ENCODE measurements around the gene DRC3.

The DRC3 gene

GRCh38 chr17:18045691-18046350 lies 73.2 kb downstream of the DRC3 start:
- no peak for DNase-seq (ENCODE audit: extremely low read depth, low read depth)
- TF ChIP-seq, protein P1, sequence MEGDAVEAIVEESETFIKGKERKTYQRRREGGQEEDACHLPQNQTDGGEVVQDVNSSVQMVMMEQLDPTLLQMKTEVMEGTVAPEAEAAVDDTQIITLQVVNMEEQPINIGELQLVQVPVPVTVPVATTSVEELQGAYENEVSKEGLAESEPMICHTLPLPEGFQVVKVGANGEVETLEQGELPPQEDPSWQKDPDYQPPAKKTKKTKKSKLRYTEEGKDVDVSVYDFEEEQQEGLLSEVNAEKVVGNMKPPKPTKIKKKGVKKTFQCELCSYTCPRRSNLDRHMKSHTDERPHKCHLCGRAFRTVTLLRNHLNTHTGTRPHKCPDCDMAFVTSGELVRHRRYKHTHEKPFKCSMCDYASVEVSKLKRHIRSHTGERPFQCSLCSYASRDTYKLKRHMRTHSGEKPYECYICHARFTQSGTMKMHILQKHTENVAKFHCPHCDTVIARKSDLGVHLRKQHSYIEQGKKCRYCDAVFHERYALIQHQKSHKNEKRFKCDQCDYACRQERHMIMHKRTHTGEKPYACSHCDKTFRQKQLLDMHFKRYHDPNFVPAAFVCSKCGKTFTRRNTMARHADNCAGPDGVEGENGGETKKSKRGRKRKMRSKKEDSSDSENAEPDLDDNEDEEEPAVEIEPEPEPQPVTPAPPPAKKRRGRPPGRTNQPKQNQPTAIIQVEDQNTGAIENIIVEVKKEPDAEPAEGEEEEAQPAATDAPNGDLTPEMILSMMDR (IDR thresholded peaks at IDR 0.05; ENCODE audit: low read depth, low read length, missing control alignments): no peak
- no peak overlapping the region for H3K4me3 ChIP-seq (replicated peaks; ENCODE audit: low read depth, low read length)

- TF ChIP-seq, protein P1 (IDR thresholded peaks at IDR 0.05; ENCODE audit: low read depth, low read length, missing control alignments): no peak
- H3K4me3 ChIP-seq (replicated peaks; ENCODE audit: low read depth, low read length): no peak overlapping the region
- DNase-seq (ENCODE audit: extremely low read depth, low read depth): no peak
These were observed 82.9 kb downstream of the DRC3 start for GRCh38 chr17:18055597-18055996.

DNA sequence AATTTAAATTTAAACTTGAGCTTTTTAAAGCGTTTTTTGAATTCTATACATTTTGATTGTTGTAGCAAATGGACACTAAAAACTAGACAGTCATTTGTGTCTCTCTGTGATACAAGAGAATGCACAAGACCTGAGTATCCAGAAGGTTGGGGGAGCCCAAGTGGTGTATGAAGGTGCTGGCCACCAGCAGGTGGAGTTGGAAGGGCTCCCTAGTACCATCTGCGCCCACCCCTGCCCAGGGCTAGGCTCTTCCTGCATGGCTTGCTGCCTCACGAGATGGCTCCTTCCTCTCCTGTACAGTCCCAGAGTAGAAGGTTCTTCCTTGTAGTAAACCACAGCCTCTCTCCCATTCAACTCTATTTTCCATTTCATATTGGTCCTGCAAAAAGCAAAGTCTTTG lies 83.6 kb downstream of the DRC3 start:
- TF ChIP-seq, protein P1 (IDR thresholded peaks at IDR 0.05; ENCODE audit: low read depth, low read length, missing control alignments): no peak
- DNase-seq (ENCODE audit: extremely low read depth, low read depth): no peak
- H3K4me3 ChIP-seq (replicated peaks; ENCODE audit: low read depth, low read length): no peak overlapping the region

GRCh38 chr17:18059283-18059682 lies 86.6 kb downstream of the DRC3 start:
- no peak overlapping the region for H3K4me3 ChIP-seq (replicated peaks; ENCODE audit: low read depth, low read length)
- TF ChIP-seq, protein P1 (IDR thresholded peaks at IDR 0.05; ENCODE audit: low read depth, low read length, missing control alignments): no peak
- no peak for DNase-seq (ENCODE audit: extremely low read depth, low read depth)

- DNase-seq (ENCODE audit: extremely low read depth, low read depth): no peak
- no peak overlapping the region for H3K4me3 ChIP-seq (replicated peaks; ENCODE audit: low read depth, low read length)
- TF ChIP-seq, protein P1 (IDR thresholded peaks at IDR 0.05; ENCODE audit: low read depth, low read length, missing control alignments): no peak
These were observed 91.4 kb downstream of the DRC3 start for GRCh38 chr17:18064053-18064452.

DNA sequence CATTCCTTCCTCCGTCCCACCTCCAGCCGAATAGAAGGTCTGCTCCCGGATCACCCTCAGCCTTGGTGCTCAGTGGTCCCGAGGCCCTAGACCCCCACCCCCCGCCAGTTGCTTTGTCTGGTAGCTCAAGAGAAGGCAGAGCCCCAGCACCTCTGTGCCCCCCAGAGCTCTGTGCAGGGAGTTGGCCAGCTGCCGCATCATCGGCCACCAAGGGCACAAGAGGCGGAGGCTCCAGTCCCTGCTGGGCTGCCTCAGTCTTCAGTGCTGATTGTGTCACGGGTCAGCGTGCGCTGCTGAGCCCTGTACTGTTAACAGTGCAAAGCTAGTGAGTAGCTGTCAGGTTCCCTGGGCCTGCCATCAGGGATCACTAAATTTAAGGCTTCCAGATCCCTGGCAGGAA lies 92.9 kb downstream of the DRC3 start:
- H3K4me3 ChIP-seq (replicated peaks; ENCODE audit: low read depth, low read length): no peak overlapping the region
- TF ChIP-seq, protein P1 (IDR thresholded peaks at IDR 0.05; ENCODE audit: low read depth, low read length, missing control alignments): no peak
- no peak for DNase-seq (ENCODE audit: extremely low read depth, low read depth)
